IMR-90 (cell line): ENCODE data around the gene ACACB. TPM values are rescaled to one million over a fixed set of nuclear protein-coding genes. Genes with fewer than 3 reads are reported as not detected.

ENCODE experiments used
- ATAC-seq: fragments of 200-7000 bp; cut with Tn5 transposase; 2 replicates; pipeline ENCODE4 v1.9.1; 2020; ENCODE audit warnings: low read depth, mild to moderate bottlenecking, moderate library complexity
- BruUV-seq: library from RNA; stranded (reverse); fragments of 400-500 nt; replicated peaks from 2 replicates; lab custom pipeline; 2021; lab: Mats Ljungman, UMichigan
- CTCF ChIA-PET: fragments of 300-600 bp; formaldehyde crosslinking; extraction: SDS; loops from one replicate; lab custom pipeline; 2021; ENCODE audit warnings: antibody characterized with exemption; lab: Yijun Ruan, JAX
- POLR2A ChIA-PET: fragments of 300-600 bp; sonication (Branson Sonifier 250); formaldehyde crosslinking; loops from one replicate; lab custom pipeline; 2022; ENCODE audit warnings: antibody characterized with exemption; ENCODE audit not compliant: unreplicated experiment; lab: Charles Lee
- DNase-seq: peaks from one replicate; pipeline ENCODE4 v3.0.0; 2013
- H2AFZ ChIP-seq: replicated peaks from 2 replicates; pipeline ENCODE3; 2013; ENCODE audit warnings: low read length, mild to moderate bottlenecking; ENCODE audit not compliant: poor library complexity
- H2AK5ac ChIP-seq: 2 replicates; pipeline ENCODE4 v1.6.1; 2013; ENCODE audit warnings: low read depth, low read length, inconsistent platforms
- H2AK9ac ChIP-seq: replicated peaks from 2 replicates; pipeline ENCODE3; 2013; ENCODE audit warnings: mild to moderate bottlenecking, low read depth, low read length, moderate library complexity; ENCODE audit not compliant: poor library complexity
- H2BK120ac ChIP-seq: 2 replicates; pipeline ENCODE4 v1.6.1; 2013; ENCODE audit warnings: low read depth, low read length, inconsistent platforms
- H2BK15ac ChIP-seq: 3 replicates; pipeline ENCODE4 v1.6.1; 2013; ENCODE audit warnings: low read depth, low read length, inconsistent platforms
- H2BK20ac ChIP-seq: 2 replicates; pipeline ENCODE4 v1.6.1; 2013; ENCODE audit warnings: low read depth, mild to moderate bottlenecking, inconsistent platforms, low read length, moderate library complexity
- H2BK5ac ChIP-seq: 2 replicates; pipeline ENCODE4 v1.6.1; 2013; ENCODE audit warnings: mild to moderate bottlenecking, low read depth, low read length, inconsistent platforms; ENCODE audit not compliant: poor library complexity, severe bottlenecking
- H3K14ac ChIP-seq: replicated peaks from 2 replicates; pipeline ENCODE4 v1.6.1; 2013; ENCODE audit warnings: low read depth, low read length, inconsistent platforms
- H3K18ac ChIP-seq: 2 replicates; pipeline ENCODE4 v1.6.1; 2013; ENCODE audit warnings: low read depth, low read length, control low read depth
- H3K23ac ChIP-seq: 2 replicates; pipeline ENCODE4 v1.6.1; 2013; ENCODE audit warnings: low read depth, low read length, inconsistent platforms
- H3K27ac ChIP-seq: 2 replicates; pipeline ENCODE4 v1.5.1; 2013; ENCODE audit warnings: mild to moderate bottlenecking, control low read depth, low read length; ENCODE audit not compliant: insufficient read depth
- H3K27me3 ChIP-seq: 2 replicates; pipeline ENCODE4 v1.6.1; 2013; ENCODE audit warnings: low read length; ENCODE audit not compliant: control insufficient read depth, insufficient read depth
- H3K36me3 ChIP-seq: 2 replicates; pipeline ENCODE4 v1.6.1; 2013; ENCODE audit warnings: low read length, mixed read lengths; ENCODE audit not compliant: control insufficient read depth, insufficient read depth
- H3K4ac ChIP-seq: 2 replicates; pipeline ENCODE4 v1.6.1; 2013; ENCODE audit warnings: low read depth, low read length, inconsistent platforms
- H3K4me1 ChIP-seq: 2 replicates; pipeline ENCODE4 v1.6.1; 2013; ENCODE audit warnings: low read length, mixed read lengths; ENCODE audit not compliant: control insufficient read depth, insufficient read depth
- H3K4me2 ChIP-seq: 2 replicates; pipeline ENCODE4 v1.6.1; 2013; ENCODE audit warnings: low read depth, mild to moderate bottlenecking, control low read depth, low read length, moderate library complexity
- H3K4me3 ChIP-seq: 2 replicates; pipeline ENCODE4 v1.5.1; 2013; ENCODE audit warnings: low read depth, mild to moderate bottlenecking, control low read depth, low read length, moderate library complexity; ENCODE audit not compliant: insufficient read depth
- H3K56ac ChIP-seq: 2 replicates; pipeline ENCODE4 v1.6.1; 2013; ENCODE audit warnings: low read length, inconsistent platforms; ENCODE audit not compliant: insufficient read depth; ENCODE audit errors: extremely low read depth
- H3K79me1 ChIP-seq, 2 experiments: 2 replicates each; pipeline ENCODE4 v1.6.1; 2013; ENCODE audit warnings: low read length in 2 of 2, inconsistent platforms in 1 of 2, low read depth in 1 of 2
- H3K9ac ChIP-seq: 2 replicates; pipeline ENCODE4 v1.6.1; 2013; ENCODE audit warnings: low read depth, low read length, control low read depth
- H3K9me1 ChIP-seq: 2 replicates; pipeline ENCODE4 v1.6.1; 2013; ENCODE audit warnings: low read length, inconsistent platforms; ENCODE audit not compliant: insufficient read depth
- H3K9me3 ChIP-seq: 2 replicates; pipeline ENCODE4 v1.6.1; 2013; ENCODE audit warnings: low read length; ENCODE audit not compliant: control insufficient read depth, insufficient read depth
- H4K20me1 ChIP-seq: 2 replicates; pipeline ENCODE4 v1.6.1; 2013; ENCODE audit warnings: low read length, inconsistent platforms; ENCODE audit not compliant: insufficient read depth
- H4K5ac ChIP-seq: 2 replicates; pipeline ENCODE4 v1.6.1; 2013; ENCODE audit warnings: mild to moderate bottlenecking, low read depth, low read length, control low read depth
- H4K8ac ChIP-seq, 2 experiments: 2 replicates each; pipeline ENCODE4 v1.6.1; 2013; ENCODE audit warnings: low read depth in 2 of 2, low read length in 2 of 2, control low read depth in 1 of 2, inconsistent platforms in 1 of 2
- H4K91ac ChIP-seq: 2 replicates; pipeline ENCODE4 v1.6.1; 2013; ENCODE audit warnings: low read depth, low read length, inconsistent platforms; ENCODE audit not compliant: insufficient read depth
- CEBPB ChIP-seq: IDR thresholded peaks from 2 replicates; pipeline ENCODE4 v1.6.1; 2012; ENCODE audit warnings: low read depth, low read length, improper control_type of control experiment
- CTCF ChIP-seq: conservative IDR thresholded peaks from 2 replicates; pipeline ENCODE4 v1.5.1; 2012; ENCODE audit warnings: mild to moderate bottlenecking, low read depth, low read length, improper control_type of control experiment
- RAD21 ChIP-seq: IDR thresholded peaks from 2 replicates; pipeline ENCODE4 v1.6.1; 2012; ENCODE audit warnings: low read length, improper control_type of control experiment
- SMC3 ChIP-seq: fragments of 150-350 bp; IDR thresholded peaks from 2 replicates; pipeline ENCODE4 v1.6.1; 2016; ENCODE audit warnings: low read depth, mild to moderate bottlenecking, antibody characterized with exemption, low read length, moderate library complexity
- WGBS, 2 experiments: methylation state at CpG; one replicate each; pipeline versions ENCODE4 v1.1.5 to v1.1.7; 2013; ENCODE audit warnings: missing lambda C conversion rate in 2 of 2; ENCODE audit not compliant: insufficient read length in 1 of 2; ENCODE audit errors: extremely low coverage in 2 of 2; 5-methylcytosine and 5-hydroxymethylcytosine counted together
- dilution Hi-C: fragments of 300-500 bp; cut with HindIII; formaldehyde crosslinking; loops from one replicate; pipeline ENCODE4 v1.14.3; 2018; ENCODE audit warnings: low sequenced_read_pairs; ENCODE audit not compliant: unreplicated experiment
- in situ Hi-C: fragments of 300-500 bp; cut with MboI; formaldehyde crosslinking; loops from 3 replicates; pipeline ENCODE4 v1.14.3; 2019; ENCODE audit warnings: low sequenced_read_pairs, inconsistent platforms, mixed read lengths
- intact Hi-C: fragments of 100-400 bp; cut with micrococcal nuclease; formaldehyde crosslinking; loops from 2 replicates; pipeline ENCODE4 v1.10.0; 2022
- polyA plus RNA-seq, 3 experiments: library from polyadenylated mRNA; depleted of rRNA; stranded (reverse); fragments of >200 nt; gene quantifications; 2 replicates each; pipeline ENCODE4 v1.2.3, GENCODE V29; 2012; ENCODE audit warnings: low replicate concordance in 1 of 3
- total RNA-seq: library from RNA; depleted of rRNA; stranded (reverse); fragments of >200 nt; gene quantifications from 2 replicates; pipeline ENCODE4 v1.2.3, GENCODE V29; 2012

The ACACB gene
- total and polyA plus RNA-seq, 2 of the 4 experiments (the other 2 are of a cell fraction): 2.0 to 2.1 TPM

GRCh38 chr12:109264095-109264942, 147.9 kb downstream of the ACACB start:
- no peak overlapping the region for H3K4me3 ChIP-seq

More at GRCh38 chr12:109264095-109264942, 147.9 kb downstream of the ACACB start:
- Histone ChIP-seq H3K9me1 (no peaks in the 10 kb centered on the region), H3K27me3 (no peaks in the 10 kb centered on the region), H3K4me1 (no peaks in the 10 kb centered on the region), H2AFZ (peak overlapping the region; percentile 67), H3K79me1 (no peaks in the 10 kb centered on the region), H4K8ac (no peak overlapping the region), H4K91ac (no peak overlapping the region), H3K56ac (no peak overlapping the region), H3K23ac (no peak overlapping the region), H3K18ac (no peak overlapping the region), H3K9me3 (no peaks in the 10 kb centered on the region), H3K9ac (no peak overlapping the region), H2BK20ac (no peak overlapping the region), H4K5ac (no peak overlapping the region), H3K27ac (no peak overlapping the region), H3K36me3 (peaks cover 3% of the 10 kb centered on the region; the same call in 1 of the 2 replicates), H2BK120ac (no peak overlapping the region), H4K20me1 (no peaks in the 10 kb centered on the region), H3K14ac (no peak overlapping the region), H2AK9ac (no peak overlapping the region), H2BK15ac (no peak overlapping the region), H3K4me2 (no peak overlapping the region), H2BK5ac (no peak overlapping the region), H3K4ac (no peak overlapping the region), H2AK5ac (no peak overlapping the region)
- intact Hi-C loops (loop anchor here (1.0 kb wide), 1 partner anchor 121 kb away; no protein-coding TSS in a partner anchor), in situ Hi-C loops (loop anchor here (5.0 kb wide), 1 partner anchor 128 kb away; no protein-coding TSS in a partner anchor), dilution Hi-C loops (no loop called here)
- TF ChIP-seq CTCF (peak; percentile 57), CEBPB (no peak), RAD21 (peak; percentile 57), SMC3 (peak; percentile 58)
- ATAC-seq: peak; percentile 87
- CTCF ChIA-PET: interaction anchor here (0.5 to 2.2 kb wide), 6 partner anchors 75 to 787 kb away, joined by 3 to 13 read pairs (median 4); no protein-coding TSS in a partner anchor
- no TSS peak for BruUV-seq
- WGBS, 2 experiments: 35% methylated on average over 12 of the region's 23 CpGs; no CpG with 5 or more reads in 1 of the 2 experiments
- POLR2A ChIA-PET: interaction anchor here (0.6 kb wide), 1 partner anchor 153 kb away, joined by 4 read pairs; no protein-coding TSS in a partner anchor
- peak; percentile 41 for DNase-seq
